ENCODE measurements around the gene KLHL8.

The KLHL8 gene

DNA sequence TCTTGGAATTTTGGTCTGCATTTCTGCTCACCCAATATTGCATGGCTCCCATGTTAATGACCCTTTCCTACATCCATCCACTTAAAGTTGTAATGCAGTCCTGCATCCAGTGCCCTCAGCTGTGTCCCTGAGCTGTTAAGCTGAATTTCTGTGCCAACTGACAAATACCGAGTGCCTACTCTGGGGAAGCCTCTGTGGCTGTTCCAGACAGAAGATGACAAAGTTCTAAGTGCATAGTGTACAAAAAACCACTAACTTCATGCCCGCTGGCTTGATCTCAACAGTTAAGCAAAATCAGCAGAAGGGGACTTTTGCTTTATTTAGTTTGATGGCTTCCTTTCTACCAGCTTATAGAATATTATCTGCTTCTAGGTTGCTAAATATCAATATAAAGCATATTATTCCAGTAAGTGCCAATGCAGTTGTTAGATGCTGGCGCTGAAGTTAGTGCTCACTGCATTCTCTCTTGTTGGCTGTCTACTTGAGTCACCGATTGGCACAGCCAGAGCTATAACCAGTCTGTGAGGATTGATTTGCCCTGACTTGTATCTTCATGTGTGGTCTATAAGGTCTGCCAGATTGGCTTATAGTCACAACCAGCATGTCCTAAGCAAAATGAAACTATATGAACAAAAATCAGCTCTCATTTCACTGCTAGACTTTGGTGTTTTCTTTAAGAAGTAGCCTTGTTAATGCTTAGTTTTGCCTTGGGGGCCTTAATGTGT lies 98.9 kb downstream of the KLHL8 start:
- DNase-seq (ENCODE audit: low read depth in 2 of 2), result no peak

GRCh38 chr4:87120411-87121162 lies 99.8 kb downstream of the KLHL8 start:
- DNase-seq (ENCODE audit: low read depth in 2 of 2), result no peak

DNA sequence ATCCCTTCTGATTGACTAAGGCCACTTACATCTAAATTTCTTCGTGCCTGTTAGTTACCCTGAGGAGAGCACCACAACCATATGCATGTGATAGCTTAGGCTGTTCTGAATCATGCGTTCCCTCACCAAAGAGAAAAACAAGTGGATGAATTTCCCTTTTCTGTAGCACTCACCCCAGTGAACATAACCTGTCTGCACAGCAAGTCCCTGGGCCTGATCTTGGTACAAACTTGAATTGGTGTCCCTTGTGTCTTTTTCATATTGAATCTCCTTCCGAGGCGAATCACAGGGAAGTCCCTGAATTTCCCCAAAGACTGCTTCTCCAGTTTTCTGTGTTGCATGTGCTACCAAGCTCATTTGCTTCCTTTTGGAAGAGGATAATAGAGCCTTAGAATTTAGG lies 100.4 kb downstream of the KLHL8 start:
- no peak for DNase-seq (ENCODE audit: low read depth in 2 of 2)

DNA sequence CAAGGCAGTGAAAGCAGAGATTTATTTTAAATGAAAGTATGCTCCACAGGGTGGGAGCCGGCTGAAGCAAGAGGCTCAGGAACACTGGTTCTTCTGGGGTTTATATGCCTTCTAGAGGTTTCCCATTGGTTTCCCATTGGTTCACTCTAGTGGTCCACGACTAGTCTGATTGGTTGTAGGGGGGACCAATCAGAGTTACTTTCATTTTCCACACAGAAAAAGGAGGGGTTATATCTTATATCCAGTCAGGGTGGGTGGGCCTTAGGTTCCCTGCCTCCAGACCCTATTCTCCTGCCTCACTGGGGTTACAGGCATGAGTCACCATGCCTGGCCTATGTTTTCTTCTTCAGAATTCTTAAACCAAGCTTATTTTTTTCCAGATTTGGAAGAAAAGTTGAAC lies 101.6 kb downstream of the KLHL8 start:
- no peak for DNase-seq (ENCODE audit: low read depth in 2 of 2)

DNA sequence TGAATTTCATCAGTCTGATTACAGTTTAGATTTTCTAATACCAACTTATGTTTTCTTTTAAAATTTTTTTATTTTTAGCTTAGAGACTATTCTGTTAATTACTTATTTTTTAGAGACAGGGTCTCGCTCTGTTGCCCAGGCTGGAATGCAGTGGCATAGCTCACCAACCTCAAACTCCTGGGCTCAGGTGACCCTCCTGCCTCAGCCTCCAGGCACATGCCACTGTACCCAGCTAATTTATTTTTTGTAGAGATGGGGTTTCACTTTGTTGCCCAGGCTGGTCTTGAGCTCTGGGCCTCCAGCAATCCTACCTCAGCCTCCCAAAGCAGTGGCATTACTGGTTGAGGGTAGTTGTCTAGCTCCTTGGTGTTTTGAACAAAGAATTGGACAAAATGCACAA lies 102.0 kb downstream of the KLHL8 start:
- DNase-seq (ENCODE audit: low read depth in 2 of 2), result no peak

GRCh38 chr4:87117732-87118075 lies 102.7 kb downstream of the KLHL8 start:
- DNase-seq (ENCODE audit: low read depth in 2 of 2), result no peak

DNA sequence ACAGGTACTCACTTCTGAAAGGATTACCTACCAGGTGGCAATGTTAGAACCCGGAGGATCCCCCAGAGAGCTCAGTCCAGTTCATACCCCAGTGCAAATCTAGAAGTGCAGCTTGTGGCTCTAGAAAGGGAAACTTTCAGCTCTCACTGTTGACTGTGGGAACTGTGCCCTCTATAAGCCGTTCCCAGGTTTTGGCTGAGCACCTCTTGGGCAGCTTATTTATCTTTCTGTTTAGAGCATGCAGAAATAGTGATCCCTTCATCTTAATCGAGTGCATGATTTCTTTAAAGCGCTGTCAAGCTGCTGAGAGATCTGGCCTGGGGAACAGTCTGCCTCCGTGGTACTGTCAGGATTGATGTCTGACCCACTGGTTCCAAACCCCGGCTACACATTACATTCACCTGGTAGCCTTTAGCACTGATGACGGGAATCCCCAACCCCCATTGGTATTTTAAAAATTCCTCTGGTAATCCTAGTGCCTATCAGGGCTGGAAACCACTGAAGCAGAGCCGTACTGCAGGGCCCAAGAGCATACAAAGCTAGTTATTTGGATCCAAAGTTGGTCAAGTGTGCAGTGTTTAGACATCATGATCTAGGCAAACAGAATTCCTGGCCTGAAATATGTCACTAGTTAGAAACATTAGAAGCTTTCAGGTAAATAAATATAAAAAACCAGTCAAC lies 103.2 kb downstream of the KLHL8 start:
- DNase-seq (ENCODE audit: low read depth in 2 of 2), result no peak

- DNase-seq (ENCODE audit: low read depth in 2 of 2), result no peak
These were observed 104.2 kb downstream of the KLHL8 start for GRCh38 chr4:87116231-87116630.

- no peak for DNase-seq (ENCODE audit: low read depth in 2 of 2)
These were observed 106.0 kb downstream of the KLHL8 start for GRCh38 chr4:87114245-87115062.

GRCh38 chr4:87112063-87112462 lies 108.4 kb downstream of the KLHL8 start:
- no peak for DNase-seq (ENCODE audit: low read depth in 2 of 2)

Measured in stimulated activated CD8-positive, alpha-beta memory T cell treated with anti-CD3 and anti-CD28 coated beads, Interleukin-15, amount 100 ng/mL, for 4 hours (primary cell).